NCI-H1092 treated with DMSO at 0.1 percent for 48 hours (cell line): ENCODE results near the gene TMEM237.
A peak's percentile ranks its signal among the peaks of the same experiment; 100 is the strongest.
"Not testable (repeated sequence)": the region's sequence is repeated elsewhere in the genome, so short reads cannot be mapped to it uniquely, and the experiment has no call there.

Source experiments
- DNase-seq: peaks from one replicate; lab custom pipeline; 2025; lab: John Stamatoyannopoulos, UW

The TMEM237 gene, protein sequence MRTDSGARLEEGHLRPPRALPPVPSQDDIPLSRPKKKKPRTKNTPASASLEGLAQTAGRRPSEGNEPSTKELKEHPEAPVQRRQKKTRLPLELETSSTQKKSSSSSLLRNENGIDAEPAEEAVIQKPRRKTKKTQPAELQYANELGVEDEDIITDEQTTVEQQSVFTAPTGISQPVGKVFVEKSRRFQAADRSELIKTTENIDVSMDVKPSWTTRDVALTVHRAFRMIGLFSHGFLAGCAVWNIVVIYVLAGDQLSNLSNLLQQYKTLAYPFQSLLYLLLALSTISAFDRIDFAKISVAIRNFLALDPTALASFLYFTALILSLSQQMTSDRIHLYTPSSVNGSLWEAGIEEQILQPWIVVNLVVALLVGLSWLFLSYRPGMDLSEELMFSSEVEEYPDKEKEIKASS

DNA sequence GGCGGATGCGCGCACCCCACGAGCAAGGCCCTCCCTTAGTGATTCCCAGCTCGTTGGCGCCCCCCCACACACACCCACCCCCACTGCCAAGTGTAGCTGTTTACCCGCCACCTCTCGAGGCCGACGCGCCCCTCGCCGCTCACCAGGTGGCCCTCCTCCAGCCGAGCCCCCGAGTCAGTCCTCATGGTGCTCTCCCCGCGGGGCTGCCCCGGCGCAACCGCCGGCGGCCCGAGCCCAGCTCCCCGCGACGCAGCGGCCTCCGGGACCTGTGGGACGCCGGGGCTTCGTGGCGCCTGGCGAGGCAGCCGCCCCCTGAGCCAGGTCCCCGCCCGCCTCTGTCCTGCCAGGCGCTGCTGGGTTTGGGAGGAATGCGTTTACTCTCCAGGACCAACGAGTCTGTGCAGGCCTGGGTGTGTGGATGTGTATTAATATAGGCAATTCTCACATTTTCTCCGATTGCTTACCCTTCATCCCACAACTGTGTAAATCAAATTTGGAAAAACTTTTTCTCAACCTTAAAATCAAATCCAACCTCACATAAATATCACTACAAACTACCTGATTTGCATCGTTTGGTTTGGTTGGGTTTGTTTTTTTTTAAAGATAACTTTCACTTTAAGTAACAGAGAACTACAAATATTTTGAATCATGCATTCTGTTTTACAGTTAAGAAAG lies at the start of gene TMEM237:
Gene TMEM237, minus strand, starts transcription at position 288 of the 675 bp plus-strand sequence. Its CDS starts 103 bp downstream, at position 185.
- DNase-seq = peak; percentile 10

- no peak for DNase-seq
Observed at GRCh38 chr2:201685156-201685555, 41.9 kb upstream of the TMEM237 start.

DNA sequence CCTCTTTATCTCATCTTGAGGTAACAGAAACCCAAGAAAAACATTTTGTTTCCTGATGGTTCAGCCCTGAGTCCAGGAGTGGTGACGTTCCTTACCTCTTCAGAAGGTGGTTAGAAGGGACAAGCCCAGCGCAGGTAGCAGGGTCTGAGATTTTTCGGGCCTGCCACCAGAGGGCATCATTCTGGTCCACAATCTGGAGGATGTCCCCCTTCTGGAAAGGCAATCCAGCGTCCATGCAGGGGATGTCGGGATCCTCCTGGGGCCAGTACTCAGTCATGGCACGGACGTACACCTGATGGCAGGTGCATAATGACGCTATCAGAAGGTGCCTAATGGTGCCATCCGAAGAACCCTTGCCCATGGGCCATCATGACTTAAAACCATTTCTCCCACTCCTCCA lies 37.4 kb upstream of the TMEM237 start:
- DNase-seq = no peak

DNA sequence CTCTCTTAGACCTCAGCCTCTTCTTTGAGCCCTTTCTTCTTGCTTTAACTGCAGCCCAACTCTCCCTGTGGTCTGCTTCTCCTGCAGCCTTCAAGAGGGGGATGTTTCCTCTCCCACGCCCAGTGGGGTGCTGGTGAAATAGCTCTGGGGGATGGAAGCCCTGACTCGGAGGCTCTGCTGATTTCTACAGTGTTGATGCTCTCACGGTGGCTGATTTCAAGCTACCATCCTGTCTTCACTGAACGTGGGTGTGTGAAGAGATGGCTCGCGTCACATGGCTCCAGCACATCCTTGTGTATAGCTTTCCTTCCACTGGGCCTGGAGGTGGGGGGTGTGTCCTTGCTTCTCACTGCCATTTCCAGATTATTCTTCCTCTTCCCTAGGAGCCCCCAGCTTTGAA lies 35.1 kb upstream of the TMEM237 start:
- no peak for DNase-seq

DNA sequence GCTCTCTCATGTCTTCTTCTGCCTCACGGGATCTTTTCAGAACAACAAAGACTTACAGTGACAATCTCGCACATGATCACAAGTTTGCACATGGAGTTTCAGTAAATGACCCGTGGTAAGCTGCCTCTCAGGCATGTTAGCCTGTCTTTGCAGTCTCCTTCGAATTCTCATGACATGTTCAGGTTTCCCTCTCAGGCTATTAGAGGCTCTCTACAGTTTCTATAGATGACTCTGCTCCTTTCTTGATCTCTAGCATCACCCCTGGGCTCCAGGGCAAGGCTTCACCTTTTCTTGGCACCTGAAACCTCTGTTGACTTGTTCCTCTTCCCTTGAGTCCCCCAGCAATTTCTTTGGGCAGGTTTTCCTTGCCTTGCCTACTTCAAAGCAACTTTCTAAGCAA lies 32.2 kb upstream of the TMEM237 start:
- no peak for DNase-seq

DNA sequence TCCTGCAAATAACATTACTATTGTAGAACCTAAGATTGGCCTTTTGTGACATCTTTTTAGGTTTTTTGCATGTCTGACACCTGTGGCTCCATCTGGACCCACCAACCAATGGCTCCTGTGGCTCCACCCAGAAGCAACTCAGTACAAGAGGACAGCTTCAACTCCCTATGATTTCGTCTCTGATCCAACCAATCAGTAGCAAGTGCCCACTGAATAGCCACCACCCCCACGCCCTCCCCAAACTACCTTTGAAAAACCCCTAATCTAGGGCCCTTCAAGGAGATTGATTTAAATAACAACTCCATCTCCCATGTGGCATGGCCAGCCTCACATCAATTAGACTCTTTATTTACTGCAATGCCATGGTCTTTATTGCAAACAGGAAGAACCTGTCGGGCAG lies 31.5 kb upstream of the TMEM237 start:
- no peak for DNase-seq

DNA sequence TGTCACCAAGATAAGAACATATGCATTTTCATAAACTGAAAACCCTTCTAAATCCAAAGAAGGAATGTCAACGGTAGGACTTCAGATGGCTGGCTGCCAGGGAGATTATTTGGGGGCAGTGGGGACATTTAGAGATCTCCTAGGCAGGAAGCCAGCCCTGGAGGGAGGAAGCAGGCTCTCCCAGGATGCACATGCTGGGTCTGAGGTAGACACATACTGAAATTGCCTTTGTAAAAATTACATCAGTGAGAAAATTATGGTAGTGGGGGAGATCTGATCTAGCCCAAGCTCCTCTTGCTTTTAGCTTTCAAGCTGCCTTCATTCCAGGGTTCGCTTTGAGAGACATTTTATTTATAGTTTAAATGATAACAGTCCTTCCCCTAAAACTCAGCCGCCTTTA lies 31.0 kb upstream of the TMEM237 start:
- DNase-seq = no peak

DNA sequence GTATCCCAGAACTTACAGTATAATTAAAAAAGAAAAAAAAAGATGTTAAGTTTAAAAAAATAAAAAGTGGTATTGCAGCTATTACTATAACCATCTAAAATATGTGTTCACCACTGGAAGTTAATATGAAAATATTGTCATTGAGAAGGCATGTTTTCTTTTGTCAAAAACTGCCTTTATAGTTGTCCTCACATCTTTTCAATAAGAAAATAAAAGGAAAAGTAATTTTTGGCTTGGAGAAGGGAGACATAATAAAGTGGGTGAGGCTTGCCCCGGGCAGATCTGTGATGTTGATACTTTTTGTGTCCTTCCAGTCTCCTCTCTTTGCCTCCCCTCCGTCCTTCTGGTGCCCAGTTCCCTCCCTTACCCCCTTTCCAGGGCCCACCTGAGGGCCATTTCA lies 30.2 kb upstream of the TMEM237 start:
- DNase-seq = no peak

DNA sequence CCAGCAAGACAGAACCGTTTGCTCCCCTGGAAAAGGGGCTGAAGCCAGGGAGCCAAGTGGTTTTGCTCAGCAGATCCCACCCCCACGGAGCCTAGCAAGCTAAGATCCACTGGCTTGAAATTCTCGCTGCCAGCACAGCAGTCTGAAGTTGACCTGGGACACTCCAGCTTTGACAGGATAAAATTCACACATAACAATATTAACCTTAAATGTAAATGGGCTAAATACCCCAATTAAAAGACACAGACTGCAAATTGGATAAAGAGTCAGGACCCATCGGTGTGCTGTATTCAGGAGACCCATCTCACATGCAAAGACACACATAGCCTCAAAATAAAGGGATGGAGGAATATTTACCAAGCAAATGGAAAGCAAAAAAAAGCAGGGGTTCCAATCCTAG lies 27.9 kb upstream of the TMEM237 start:
- DNase-seq = not testable (repeated sequence)

DNA sequence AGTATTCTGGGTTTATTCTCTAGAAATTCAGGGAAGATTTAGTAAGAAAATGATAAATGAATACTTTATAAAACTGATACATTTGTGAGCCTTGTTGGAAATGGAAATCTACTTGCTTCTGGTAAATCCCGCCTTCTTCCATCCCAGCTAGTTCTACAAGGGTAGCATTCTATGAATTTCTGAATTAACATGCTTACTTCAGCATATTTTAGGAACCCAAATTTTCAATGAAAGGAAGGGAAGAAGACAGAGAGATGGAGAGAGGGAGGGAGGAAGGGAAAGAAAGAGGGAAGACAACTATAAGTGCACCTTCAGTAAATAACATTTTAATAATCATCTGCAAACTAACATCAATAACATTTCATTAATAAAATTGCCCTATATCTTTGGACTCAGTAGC lies 26.6 kb upstream of the TMEM237 start:
- DNase-seq = no peak

DNA sequence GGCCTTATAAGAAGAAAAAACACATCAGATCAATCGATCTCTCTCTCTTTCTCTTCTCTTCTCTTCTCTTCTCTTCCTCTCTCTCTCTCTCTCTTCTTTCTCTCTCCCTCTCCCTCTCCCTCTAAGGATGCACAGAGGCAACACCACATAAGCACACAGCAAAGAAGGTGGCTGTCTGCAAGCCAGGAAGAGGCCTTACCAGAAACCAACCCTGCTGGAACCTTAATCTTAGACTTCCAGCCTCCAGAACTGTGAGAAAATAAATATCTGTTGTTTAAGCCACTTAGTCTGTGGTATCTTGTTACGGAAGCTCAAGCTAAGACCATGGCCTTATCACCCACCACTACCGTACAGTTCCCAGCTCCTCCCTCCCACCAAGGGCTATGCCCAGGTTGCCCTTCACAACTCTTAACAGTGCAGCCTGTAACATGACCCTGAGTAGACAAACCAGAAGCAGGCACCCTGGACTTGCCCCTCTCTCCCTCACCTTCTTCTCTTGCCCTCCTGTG lies 25.2 kb upstream of the TMEM237 start:
- DNase-seq = no peak

DNA sequence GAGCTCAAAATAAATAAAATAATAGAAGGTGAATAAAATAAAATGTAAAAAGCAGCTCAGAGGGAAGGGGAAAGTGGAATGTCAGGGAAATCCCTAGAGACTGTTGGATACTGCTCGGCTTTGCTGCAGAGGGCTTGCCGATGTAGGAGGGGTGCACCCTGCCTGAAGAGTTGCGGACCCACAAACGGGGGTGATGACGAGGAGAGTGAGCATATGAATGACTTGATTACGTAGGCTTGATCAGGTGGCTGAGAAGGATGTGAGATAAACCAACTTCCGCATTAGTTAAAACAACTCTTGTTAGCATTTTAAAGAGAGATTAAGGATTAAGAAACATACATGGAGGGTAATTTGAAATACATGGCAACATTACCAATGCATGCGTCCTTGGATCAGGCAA lies 21.0 kb upstream of the TMEM237 start:
- DNase-seq = no peak

GRCh38 chr2:201661366-201661765 lies 18.1 kb upstream of the TMEM237 start:
- no peak for DNase-seq

DNA sequence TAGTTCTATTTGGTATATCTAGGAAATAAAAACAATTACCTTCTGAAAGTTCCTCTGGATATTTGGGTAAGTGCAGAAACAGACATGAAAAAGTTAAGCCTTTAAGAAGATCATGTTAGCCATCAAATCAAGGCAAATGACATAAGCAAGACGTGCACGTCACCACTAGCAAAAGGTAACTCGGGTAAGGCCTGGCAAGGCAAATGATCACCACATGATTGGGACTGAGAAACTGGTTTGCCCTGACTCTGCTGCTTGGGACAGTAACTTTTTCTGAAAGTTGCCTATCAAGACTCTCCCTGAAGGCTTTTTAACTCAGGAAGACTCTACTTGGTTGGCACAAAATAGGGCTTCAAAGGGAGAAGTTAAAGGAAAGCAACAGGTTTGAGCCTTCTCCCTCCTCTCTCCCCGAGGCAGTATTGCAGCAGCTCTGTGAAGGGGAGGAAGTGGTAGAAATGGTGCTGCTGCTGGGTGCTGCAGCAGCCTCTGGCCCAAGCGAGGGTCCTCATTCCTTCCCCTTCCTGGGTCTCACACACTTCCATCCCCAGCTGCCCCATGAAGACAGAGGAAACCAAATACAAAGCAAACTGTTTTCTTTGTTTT lies 17.1 kb upstream of the TMEM237 start:
- DNase-seq = no peak

DNA sequence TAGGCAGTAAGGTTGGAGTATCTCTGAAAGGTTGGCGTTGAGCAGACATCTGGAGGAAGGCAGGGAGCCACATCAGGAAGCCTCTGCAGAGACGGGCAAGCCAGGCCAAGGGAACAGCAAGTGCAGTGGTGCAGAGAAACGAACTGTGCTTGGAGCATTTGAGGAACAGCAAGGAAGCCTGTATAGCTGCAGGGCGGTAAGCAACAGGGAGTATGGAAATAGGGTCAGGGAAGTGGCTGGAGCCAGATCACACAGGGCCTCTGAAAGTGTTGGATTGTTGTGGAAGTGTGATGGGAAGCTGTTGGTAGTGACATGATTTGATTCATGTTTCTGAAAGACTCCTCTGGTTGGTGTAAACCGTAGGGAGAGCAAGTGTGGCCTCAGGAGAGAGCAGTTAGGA lies 13.4 kb upstream of the TMEM237 start:
- DNase-seq = no peak

- DNase-seq = no peak
Observed at GRCh38 chr2:201656102-201656501, 12.8 kb upstream of the TMEM237 start.

DNA sequence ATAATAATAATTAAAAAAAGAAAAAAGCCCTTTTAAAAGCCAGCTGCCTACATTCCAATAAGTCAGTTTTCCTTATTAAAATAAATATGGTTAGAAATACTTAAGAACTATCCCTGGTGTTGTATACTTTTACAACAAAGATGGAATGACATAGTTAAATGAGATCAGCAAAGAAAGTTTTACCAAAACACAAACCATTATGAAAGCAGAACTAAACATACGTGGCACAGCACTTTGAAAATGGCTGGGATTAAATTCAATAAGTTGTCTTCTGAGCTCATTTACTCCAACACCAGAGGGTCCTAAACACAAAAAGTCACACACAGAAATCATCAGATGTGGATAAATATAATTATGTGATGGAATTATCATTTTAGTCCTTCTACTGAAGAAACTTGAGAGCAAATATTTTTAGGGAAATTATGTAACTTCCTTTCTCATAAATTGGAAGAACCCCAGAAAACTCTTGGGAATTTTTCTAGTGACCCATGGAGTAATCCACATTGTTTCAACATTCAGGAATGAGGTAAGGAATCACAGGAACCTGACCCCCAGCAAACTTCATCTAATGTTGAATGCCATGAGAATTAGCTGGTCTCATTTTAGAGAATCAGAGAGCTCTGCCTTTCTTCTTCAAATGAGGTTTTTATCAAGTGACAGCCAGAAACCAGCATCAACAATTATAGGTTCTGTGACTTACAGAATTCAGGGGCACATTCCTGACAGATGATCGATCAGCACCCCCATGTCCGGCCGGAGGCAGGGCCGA lies 11.5 kb upstream of the TMEM237 start:
- no peak for DNase-seq

DNA sequence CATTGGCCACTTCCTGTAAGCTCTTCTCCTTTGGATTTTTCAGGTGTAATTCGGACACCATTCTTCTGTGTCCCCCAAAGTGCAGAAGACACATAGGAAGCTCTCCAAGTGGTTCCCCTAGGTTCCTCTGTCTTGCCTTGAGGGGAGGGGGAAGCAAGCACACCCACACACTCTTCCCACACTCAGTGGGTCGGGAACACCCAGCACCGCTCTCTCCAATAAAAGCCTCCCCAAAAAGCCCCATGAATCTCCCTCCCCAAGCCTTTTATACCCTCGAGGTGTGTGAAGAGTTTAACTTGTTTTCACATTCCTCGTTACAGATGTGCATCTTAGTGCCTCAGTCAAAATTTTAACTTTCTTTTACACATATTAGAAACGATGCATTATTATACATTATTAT lies 9.9 kb upstream of the TMEM237 start:
- no peak for DNase-seq

- DNase-seq = no peak
Observed at GRCh38 chr2:201649442-201649841, 6.1 kb upstream of the TMEM237 start.

GRCh38 chr2:201647431-201647830 lies 4.1 kb upstream of the TMEM237 start:
- DNase-seq = no peak

DNA sequence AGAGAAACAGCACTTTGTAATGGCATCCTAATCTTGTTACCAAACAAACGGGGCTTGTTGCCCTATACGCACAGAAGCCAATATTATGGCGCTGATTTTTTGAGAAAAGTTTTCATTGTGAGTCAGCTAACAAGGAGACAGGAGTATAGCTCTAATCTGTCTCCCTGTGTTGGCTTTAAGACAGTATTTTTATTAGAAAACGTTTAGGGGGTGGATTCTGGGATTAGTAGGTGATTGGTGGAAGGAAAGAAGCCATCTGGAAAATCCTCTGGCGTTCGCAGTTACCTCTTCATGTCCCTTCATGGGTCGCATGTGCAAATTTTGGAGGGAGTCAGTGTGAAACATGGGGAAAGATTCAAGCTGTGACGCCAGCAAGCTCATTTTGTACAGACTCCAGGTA lies 698 bp upstream of the TMEM237 start:
- no peak for DNase-seq

DNA sequence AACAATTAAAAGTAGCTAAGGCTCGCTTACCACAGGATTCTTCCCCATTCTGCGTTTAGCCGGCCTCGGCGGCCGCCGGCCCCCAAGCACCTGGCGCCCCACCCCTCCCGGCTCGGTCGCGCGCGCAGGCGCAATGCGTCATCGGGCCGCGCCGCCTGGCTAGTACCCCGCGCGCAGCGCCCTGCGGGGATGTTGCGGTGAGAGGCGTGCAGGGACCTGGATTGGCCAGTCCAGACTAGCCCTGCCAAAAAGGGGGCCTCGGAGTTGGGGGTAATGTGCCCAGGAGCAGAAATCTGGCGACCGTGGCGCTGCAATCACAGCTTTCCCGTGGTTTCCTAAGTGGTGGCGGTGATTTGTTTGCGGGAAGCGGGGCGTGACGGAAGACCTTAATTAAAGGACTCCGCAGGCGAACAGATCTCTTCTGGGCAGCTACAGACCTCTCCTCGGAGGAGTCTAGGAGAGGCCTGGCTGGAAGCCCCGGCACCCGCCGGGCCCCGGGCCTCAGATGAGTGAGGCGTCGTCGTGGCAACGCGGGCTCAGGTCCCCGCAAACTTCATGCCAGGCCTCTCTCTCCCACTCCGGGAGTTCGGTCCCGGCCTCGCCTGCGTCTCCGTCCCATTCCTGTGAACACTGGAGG lies 606 bp downstream of the TMEM237 start:
- peak; percentile 83 for DNase-seq
